Peyer's patch (tissue), 4 donors: ENCODE results near the gene SREK1IP1. TPM values are rescaled to one million over a fixed set of nuclear protein-coding genes. Genes with fewer than 3 reads are reported as not detected.

Experiments
- DNase-seq, 3 donors: peaks; one replicate each; pipeline ENCODE4 v3.0.0-alpha.2; 2017 to 2019
- H3K27ac ChIP-seq, 4 donors: fragments of 200-600 bp; sonication (generic); one replicate each; pipeline ENCODE4 v1.5.1; 2016 to 2019
- H3K27me3 ChIP-seq, 2 donors: fragments of 200-600 bp; sonication (generic); one replicate each; pipeline ENCODE4 v1.5.1; 2019
- H3K36me3 ChIP-seq, 3 donors: fragments of 200-600 bp; sonication (generic); one replicate each; pipeline ENCODE4 v1.5.1; 2016 to 2019
- H3K4me1 ChIP-seq, 4 donors: fragments of 200-600 bp; sonication (generic); one replicate each; pipeline ENCODE4 v1.5.1; 2016 to 2019
- H3K4me3 ChIP-seq, 4 donors: fragments of 200-600 bp; sonication (generic); 1 replicate in 3 of 4; 2 replicates in 1 of 4; pipeline ENCODE4 v1.5.1; 2016 to 2019; ENCODE audit warnings: mild to moderate bottlenecking in 1 of 4
- H3K9me3 ChIP-seq, 4 donors: fragments of 200-600 bp; sonication (generic); one replicate each; pipeline ENCODE4 v1.5.1; 2016 to 2019; ENCODE audit warnings: mild to moderate bottlenecking in 1 of 4
- CTCF ChIP-seq, 6 experiments: fragments of 450-650 bp in 4 of 6; fragments of 200-600 bp in 2 of 6; sonication (generic) in 1 of 6; IDR thresholded peaks; one replicate each; pipeline ENCODE4 v1.5.1; 2017 to 2019; ENCODE audit warnings: antibody characterized with exemption in 6 of 6, mild to moderate bottlenecking in 3 of 6, moderate library complexity in 1 of 6
- POLR2A ChIP-seq, 2 donors: fragments of 450-650 bp; IDR thresholded peaks; one replicate each; pipeline ENCODE4 v1.5.1; 2017; ENCODE audit warnings: antibody characterized with exemption in 2 of 2, mild to moderate bottlenecking in 2 of 2, moderate library complexity in 2 of 2
- total RNA-seq, 4 donors: library from RNA; depleted of rRNA; stranded (reverse); fragments of >200 nt; gene quantifications; one replicate each; pipeline ENCODE4 v1.1.0, GENCODE V29; 2016

The SREK1IP1 gene
- total RNA-seq, 4 donors from 2014 or later = 5.8 to 7.0 (median 6.6) TPM

- TF ChIP-seq CTCF (IDR thresholded peaks at IDR 0.05) = no peak
- no peak for TF ChIP-seq POLR2A (IDR thresholded peaks at IDR 0.05)
- no peaks in the 10 kb centered on the region for H3K9me3 ChIP-seq
- no peak for DNase-seq
- H3K4me3 ChIP-seq = no peak overlapping the region
- H3K27me3 ChIP-seq = no peaks in the 10 kb centered on the region
- no peak overlapping the region for H3K27ac ChIP-seq
- peaks cover 0 to 6% (median 0%) of the 10 kb centered on the region in 4 donors for H3K4me1 ChIP-seq
- peaks cover 0 to 14% (median 0%) of the 10 kb centered on the region in 3 donors for H3K36me3 ChIP-seq
Measured at GRCh38 chr5:64775291-64775690, 6.8 kb upstream of the SREK1IP1 start.

GRCh38 chr5:64773533-64773932 lies 5.0 kb upstream of the SREK1IP1 start:
- TF ChIP-seq POLR2A (IDR thresholded peaks at IDR 0.05) (no peak), CTCF (IDR thresholded peaks at IDR 0.05) (no peak)
- H3K36me3 ChIP-seq = peaks cover 0 to 14% (median 0%) of the 10 kb centered on the region in 3 donors
- no peaks in the 10 kb centered on the region for H3K27me3 ChIP-seq
- no peak overlapping the region for H3K4me3 ChIP-seq
- no peaks in the 10 kb centered on the region for H3K9me3 ChIP-seq
- peaks cover 0 to 16% (median 3%) of the 10 kb centered on the region in 4 donors for H3K4me1 ChIP-seq
- H3K27ac ChIP-seq = no peak overlapping the region
- no peak for DNase-seq

- Histone ChIP-seq H3K4me1 (peaks cover 0 to 24% (median 5%) of the 10 kb centered on the region in 4 donors), H3K9me3 (no peaks in the 10 kb centered on the region), H3K27ac (no peak overlapping the region), H3K36me3 (peaks cover 0 to 14% (median 0%) of the 10 kb centered on the region in 3 donors), H3K4me3 (no peak overlapping the region), H3K27me3 (no peaks in the 10 kb centered on the region)
- no peak for DNase-seq
- TF ChIP-seq CTCF (IDR thresholded peaks at IDR 0.05) = no peak
Measured at GRCh38 chr5:64771736-64772135, 3.2 kb upstream of the SREK1IP1 start.

- TF ChIP-seq CTCF (IDR thresholded peaks at IDR 0.05) (no peak), POLR2A (IDR thresholded peaks at IDR 0.05) (no peak)
- Histone ChIP-seq H3K4me3 (peak overlapping the region; percentile 65 to 86 (median 76)), H3K4me1 (peaks cover 0 to 41% (median 5%) of the 10 kb centered on the region in 4 donors), H3K27ac (no peak overlapping the region), H3K27me3 (no peaks in the 10 kb centered on the region), H3K36me3 (no peaks in the 10 kb centered on the region), H3K9me3 (no peaks in the 10 kb centered on the region)
- no peak for DNase-seq
Measured at GRCh38 chr5:64769855-64770254, 1.4 kb upstream of the SREK1IP1 start.

DNA sequence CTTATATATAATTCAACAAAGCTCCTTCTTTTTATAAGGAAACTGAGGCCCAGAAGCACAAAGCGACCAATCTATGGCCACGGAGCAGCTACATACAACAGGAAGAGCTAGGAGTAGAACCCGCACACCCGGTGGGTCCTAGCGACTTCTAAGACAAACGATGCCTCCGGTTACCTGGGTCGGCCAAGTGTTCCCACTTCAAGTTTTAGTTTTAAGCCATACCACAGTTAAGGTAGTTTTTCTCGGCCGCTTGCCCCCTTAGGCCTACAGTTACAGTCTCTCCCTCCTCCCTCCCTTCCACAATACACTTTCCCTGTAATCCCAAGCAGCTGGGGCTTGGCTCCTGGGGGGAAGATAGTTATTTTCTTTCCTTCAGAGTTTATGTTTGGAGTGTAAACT lies 533 bp downstream of the SREK1IP1 start:
- H3K9me3 ChIP-seq = no peaks in the 10 kb centered on the region
- H3K4me3 ChIP-seq = peak overlapping the region; percentile 65 to 86 (median 76)
- peaks cover 0 to 9% (median 0%) of the 10 kb centered on the region in 3 donors for H3K36me3 ChIP-seq
- TF ChIP-seq POLR2A (IDR thresholded peaks at IDR 0.05) (no peak), CTCF (IDR thresholded peaks at IDR 0.05) (no peak)
- H3K27me3 ChIP-seq = no peaks in the 10 kb centered on the region
- peaks cover 0 to 41% (median 5%) of the 10 kb centered on the region in 4 donors for H3K4me1 ChIP-seq
- H3K27ac ChIP-seq = peak overlapping the region; percentile 74 to 88 (median 78)
- DNase-seq = peak in 2 of 3 donors; percentile 18 to 47

DNA sequence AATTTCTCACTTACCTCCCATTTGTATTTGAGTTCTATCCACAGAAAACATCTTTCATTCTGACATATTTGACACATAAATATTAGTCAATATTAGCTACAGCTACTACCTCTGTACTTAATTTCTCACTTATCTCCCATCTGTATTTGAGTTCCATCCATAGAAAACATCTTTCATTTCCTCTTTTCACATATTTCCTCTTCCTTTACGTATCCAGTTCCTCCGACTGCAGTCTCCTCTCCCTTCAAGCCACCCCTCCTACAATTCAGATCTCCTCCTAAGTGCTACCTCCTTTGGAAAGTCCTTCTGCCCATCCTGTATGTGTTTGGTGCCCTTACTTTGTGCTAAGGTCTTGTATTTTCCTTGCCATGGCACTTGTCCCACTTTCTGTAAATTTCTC lies 1.6 kb downstream of the SREK1IP1 start:
- no peaks in the 10 kb centered on the region for H3K9me3 ChIP-seq
- TF ChIP-seq CTCF (IDR thresholded peaks at IDR 0.05) (no peak), POLR2A (IDR thresholded peaks at IDR 0.05) (no peak)
- DNase-seq = no peak
- H3K27ac ChIP-seq = no peak overlapping the region
- H3K4me1 ChIP-seq = peaks cover 0 to 41% (median 5%) of the 10 kb centered on the region in 4 donors
- peak overlapping the region in 2 of 4 donors; percentile 81 to 86 for H3K4me3 ChIP-seq
- H3K27me3 ChIP-seq = no peaks in the 10 kb centered on the region
- H3K36me3 ChIP-seq = peaks cover 0 to 11% (median 0%) of the 10 kb centered on the region in 3 donors
